D721Med (cell line): ENCODE data around the gene CBX7.
A peak's percentile ranks its signal among the peaks of the same experiment; 100 is the strongest.

ENCODE experiments used
- DNase-seq: peaks from one replicate; pipeline ENCODE4 v3.0.0; 2011; ENCODE audit warnings: low spot score; ENCODE audit not compliant: insufficient read length
- FAIRE-seq: peaks from 2 replicates; lab custom pipeline; 2011; peaks lifted over from hg19 to GRCh38; lab: Jason Lieb, UNC
- TF ChIP-seq, protein P1 (sequence below): IDR thresholded peaks from 2 replicates; pipeline ENCODE4 v1.5.1; 2012; ENCODE audit warnings: mild to moderate bottlenecking, control low read depth; ENCODE audit not compliant: insufficient read depth; ENCODE audit errors: missing control alignments

CBX7 gene

DNA sequence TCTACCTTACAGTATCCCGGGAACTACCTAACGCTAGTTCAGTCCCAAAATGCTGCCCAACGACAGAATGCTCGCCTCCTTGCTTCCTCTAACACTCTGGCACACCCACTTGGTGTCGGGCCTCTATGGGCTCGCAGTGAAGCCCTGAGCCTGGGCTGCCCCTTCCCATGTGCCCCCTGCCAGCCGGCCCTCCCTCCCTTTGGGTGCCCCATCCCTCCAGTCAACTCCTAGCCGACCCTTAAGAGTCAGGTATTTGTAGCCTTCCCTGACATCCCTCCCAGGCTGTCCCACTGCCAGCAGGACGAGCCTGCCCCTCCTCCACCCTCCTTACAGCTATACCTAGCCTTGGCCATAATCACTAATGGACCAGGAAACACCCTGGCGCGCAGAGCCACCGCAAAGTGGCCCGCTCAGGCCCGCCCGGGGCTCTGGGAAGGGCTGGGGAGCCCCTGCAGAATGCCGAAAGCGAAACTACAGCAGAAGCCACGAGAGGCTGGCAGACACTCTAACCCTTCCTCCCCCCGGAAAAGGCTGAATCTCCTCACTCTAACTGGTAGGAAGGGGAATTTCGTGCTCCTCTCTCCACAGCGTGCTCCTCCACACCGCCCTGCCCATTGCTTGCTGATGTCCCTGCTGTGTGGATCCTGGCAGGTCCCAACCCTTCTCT, 8.2 kb downstream of the CBX7 start:
- FAIRE-seq, result no peak
- TF ChIP-seq, protein P1, sequence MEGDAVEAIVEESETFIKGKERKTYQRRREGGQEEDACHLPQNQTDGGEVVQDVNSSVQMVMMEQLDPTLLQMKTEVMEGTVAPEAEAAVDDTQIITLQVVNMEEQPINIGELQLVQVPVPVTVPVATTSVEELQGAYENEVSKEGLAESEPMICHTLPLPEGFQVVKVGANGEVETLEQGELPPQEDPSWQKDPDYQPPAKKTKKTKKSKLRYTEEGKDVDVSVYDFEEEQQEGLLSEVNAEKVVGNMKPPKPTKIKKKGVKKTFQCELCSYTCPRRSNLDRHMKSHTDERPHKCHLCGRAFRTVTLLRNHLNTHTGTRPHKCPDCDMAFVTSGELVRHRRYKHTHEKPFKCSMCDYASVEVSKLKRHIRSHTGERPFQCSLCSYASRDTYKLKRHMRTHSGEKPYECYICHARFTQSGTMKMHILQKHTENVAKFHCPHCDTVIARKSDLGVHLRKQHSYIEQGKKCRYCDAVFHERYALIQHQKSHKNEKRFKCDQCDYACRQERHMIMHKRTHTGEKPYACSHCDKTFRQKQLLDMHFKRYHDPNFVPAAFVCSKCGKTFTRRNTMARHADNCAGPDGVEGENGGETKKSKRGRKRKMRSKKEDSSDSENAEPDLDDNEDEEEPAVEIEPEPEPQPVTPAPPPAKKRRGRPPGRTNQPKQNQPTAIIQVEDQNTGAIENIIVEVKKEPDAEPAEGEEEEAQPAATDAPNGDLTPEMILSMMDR, result no peak
- no peak for DNase-seq

DNA sequence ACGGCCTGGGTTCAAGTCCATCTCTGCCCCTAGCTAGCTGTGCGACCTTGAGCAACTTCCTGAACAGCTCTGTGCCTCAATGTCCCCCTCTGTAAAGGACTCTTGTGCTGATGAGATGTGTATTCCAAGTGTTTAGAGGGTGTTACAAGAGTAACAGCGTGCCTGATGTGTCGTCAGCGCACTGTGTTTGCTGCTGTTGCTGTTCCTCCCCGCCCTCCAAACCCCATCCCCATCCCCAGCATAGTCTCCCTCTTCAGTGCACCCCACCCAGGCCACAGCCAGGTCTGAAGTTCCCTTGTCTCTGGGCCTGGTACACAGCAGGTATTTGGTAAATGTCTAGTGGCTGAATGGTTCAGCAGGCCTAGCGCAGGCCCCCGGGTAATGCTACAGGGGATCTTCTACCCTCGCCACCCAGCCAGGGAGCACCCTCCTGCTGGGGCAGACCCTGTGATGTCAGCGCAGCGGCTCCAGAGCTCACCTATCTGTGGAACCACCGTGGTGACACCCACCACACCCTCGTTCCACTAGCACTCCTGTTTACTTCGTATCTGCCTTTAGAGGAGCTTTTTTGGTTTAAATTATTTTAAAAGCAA, 10.3 kb downstream of the CBX7 start:
- FAIRE-seq (no peak), DNase-seq (no peak)
- TF ChIP-seq, protein P1, result no peak

- DNase-seq (no peak), FAIRE-seq (no peak)
- TF ChIP-seq, protein P1, result no peak
Measured at GRCh38 chr22:39139933-39140332, 12.5 kb downstream of the CBX7 start.

DNA sequence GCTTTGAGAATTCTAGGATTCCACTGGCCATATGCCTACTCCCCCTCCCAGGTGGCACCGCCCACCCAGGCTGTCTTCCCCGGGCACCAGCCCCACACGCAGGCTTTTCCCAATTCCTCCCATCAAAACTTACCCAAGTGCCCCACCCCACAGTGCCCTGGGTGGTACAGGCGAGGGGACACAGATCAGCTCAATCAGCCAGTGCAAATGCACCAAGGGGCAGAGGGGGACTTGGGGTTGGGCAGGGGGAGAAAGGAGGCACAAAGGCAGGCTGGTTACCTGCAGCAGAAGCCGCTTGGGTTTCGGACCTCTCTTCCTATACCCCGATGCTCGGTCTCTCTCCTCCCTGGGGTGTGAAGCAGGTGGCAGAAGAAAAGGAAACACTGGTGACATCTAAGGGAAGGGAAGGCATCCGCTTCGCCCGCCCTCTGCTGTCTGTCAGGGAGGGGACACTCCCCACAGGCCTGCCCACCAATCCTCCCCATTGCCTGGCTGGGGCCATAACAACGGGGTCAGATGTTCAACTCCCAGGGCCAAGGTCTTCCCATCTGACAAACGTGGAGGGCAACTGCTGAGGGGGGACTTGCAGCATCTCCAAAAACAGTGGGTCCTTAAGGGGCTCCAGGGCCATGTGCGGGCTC, 14.0 kb downstream of the CBX7 start:
- DNase-seq (no peak), FAIRE-seq (no peak)

GRCh38 chr22:39136317-39136716, 16.2 kb downstream of the CBX7 start:
- no peak for DNase-seq
- TF ChIP-seq, protein P1, result no peak
- FAIRE-seq, result no peak

More for the DNA sequence above, 14.0 kb downstream of the CBX7 start:
- TF ChIP-seq, protein P1, result no peak

DNA sequence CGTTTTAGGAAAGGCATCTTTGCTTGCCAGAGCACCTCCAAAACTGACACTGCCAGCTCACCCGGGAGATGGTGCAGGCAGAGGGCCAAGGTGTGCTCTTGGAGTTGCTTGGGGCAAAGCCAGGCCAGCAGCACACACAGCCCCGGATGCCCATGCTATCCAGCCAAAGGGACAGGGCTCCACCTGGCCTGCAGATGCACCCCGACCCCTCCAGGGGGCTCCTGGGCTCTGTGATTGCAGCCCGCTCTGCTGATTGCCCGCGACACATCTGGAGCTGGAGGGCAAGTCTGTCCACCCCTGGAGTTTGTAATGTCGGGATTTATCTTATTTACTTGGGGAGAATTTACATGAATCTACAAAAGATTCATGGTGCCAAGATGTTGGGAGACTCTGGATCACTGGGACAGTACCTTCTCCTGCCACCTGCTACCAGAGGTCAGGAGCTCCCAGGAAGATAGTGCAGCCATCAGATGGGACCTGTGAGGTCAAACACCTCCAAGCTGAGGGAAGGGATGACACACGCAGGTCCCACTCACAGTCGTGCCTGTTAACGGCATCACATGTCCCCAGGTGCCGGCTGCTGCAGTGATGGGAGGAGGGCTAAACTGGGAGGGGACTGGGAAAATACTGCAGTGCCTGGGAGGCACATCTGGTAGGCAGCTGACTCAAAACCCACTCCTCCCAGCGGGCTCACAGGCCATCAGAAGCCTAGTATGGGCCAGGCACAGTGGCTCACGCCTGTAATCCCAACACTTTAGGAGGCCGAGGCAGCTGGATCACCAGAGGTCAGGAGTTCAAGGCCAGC, 17.2 kb downstream of the CBX7 start:
- FAIRE-seq, result no peak
- no peak for DNase-seq
- TF ChIP-seq, protein P1, result peak; percentile 17
